ENCODE measurements around the gene RUNX3. TPM values are rescaled to one million over a fixed set of nuclear protein-coding genes. Genes with fewer than 3 reads are reported as not detected.

The RUNX3 gene
- total RNA-seq, 1 donor, result not detected

- no peak for TF ChIP-seq CTCF (IDR thresholded peaks at IDR 0.05; ENCODE audit: insufficient read depth, low read length)
- DNase-seq (ENCODE audit: low read depth), result no peak
- H3K4me3 ChIP-seq (ENCODE audit: low read depth, low read length), result no peak overlapping the region
Observed at GRCh38 chr1:24871306-24871901, 58.7 kb downstream of the RUNX3 start.

GRCh38 chr1:24870551-24871195, 59.4 kb downstream of the RUNX3 start:
- no peak overlapping the region for H3K4me3 ChIP-seq (ENCODE audit: low read depth, low read length)
- DNase-seq (ENCODE audit: low read depth), result no peak
- TF ChIP-seq CTCF (IDR thresholded peaks at IDR 0.05; ENCODE audit: insufficient read depth, low read length), result no peak

- no peak for DNase-seq (ENCODE audit: low read depth)
- TF ChIP-seq CTCF (IDR thresholded peaks at IDR 0.05; ENCODE audit: insufficient read depth, low read length), result no peak
- no peak overlapping the region for H3K4me3 ChIP-seq (ENCODE audit: low read depth, low read length)
Observed at GRCh38 chr1:24868016-24868875, 61.8 kb downstream of the RUNX3 start.

- no peak for TF ChIP-seq CTCF (IDR thresholded peaks at IDR 0.05; ENCODE audit: insufficient read depth, low read length)
- no peak overlapping the region for H3K4me3 ChIP-seq (ENCODE audit: low read depth, low read length)
- no peak for DNase-seq (ENCODE audit: low read depth)
Observed at GRCh38 chr1:24867084-24867870, 62.8 kb downstream of the RUNX3 start.

GRCh38 chr1:24866211-24867083, 63.6 kb downstream of the RUNX3 start:
- H3K4me3 ChIP-seq (ENCODE audit: low read depth, low read length), result no peak overlapping the region
- TF ChIP-seq CTCF (IDR thresholded peaks at IDR 0.05; ENCODE audit: insufficient read depth, low read length), result no peak
- peak; percentile 38 for DNase-seq (ENCODE audit: low read depth)

All from fibroblast of the aortic adventitia (primary cell).